DMS 273 (cell line): ENCODE measurements around the gene SH3GLB2.
"Not testable (repeated sequence)": the region's sequence is repeated elsewhere in the genome, so short reads cannot be mapped to it uniquely, and the experiment has no call there.

ENCODE experiments used
- DNase-seq: peaks from one replicate; lab custom pipeline; 2025; ENCODE audit not compliant: unreplicated experiment; lab: John Stamatoyannopoulos, UW

Gene SH3GLB2

GRCh38 chr9:129022037-129022436 lies 6.1 kb downstream of the SH3GLB2 start:
- DNase-seq: no peak

GRCh38 chr9:129021091-129021490 lies 7.0 kb downstream of the SH3GLB2 start:
- DNase-seq: no peak

- DNase-seq: no peak
These were observed 13.5 kb downstream of the SH3GLB2 start for GRCh38 chr9:129014608-129015007.

- DNase-seq: no peak
These were observed 14.0 kb downstream of the SH3GLB2 start for GRCh38 chr9:129014124-129014523.

DNA sequence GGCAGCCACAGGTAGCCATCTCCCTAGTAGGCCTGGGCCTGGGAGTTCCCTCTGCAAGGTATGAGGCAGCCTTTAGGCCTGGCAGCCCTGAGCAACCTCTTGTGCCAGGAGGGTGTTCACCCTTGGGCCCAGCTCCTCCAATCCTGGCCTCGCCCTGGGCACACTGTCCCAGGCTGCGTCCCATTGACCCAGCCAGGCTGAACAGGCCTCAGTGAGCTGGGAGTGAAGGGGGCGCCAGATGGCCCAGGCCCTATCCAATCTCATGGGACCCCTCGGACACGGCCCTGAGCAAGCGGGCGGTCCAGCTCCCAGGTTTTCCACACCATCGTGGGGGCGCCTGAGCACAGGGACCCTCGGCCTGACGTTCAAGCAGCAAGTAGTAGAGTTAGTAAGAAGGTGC lies 14.5 kb downstream of the SH3GLB2 start:
- DNase-seq: no peak

- no peak for DNase-seq
These were observed 15.2 kb downstream of the SH3GLB2 start for GRCh38 chr9:129012893-129013448.

- DNase-seq: no peak
These were observed 15.8 kb downstream of the SH3GLB2 start for GRCh38 chr9:129012343-129012742.

DNA sequence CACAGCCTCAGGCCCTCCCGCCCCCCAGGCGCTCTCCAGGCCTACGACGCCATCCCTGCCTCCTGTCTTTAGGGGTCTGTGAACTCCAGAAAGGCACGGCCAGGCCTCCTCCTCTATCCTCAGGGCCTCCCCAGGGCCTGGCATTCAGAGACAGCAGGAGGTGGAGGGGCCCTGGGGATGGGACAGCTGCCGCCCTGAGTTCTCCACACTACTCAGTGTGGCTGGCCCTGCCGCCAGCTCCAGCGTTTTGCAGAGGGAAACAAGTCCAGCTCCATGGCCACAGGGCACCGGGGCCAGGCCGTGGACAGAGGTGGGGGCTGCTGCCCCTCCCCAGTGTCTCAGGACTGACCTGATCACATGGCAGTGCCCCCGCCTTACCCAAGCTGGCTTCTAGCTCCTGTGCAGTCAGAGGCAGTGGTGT lies 16.4 kb downstream of the SH3GLB2 start:
- peak; percentile 65 for DNase-seq

DNA sequence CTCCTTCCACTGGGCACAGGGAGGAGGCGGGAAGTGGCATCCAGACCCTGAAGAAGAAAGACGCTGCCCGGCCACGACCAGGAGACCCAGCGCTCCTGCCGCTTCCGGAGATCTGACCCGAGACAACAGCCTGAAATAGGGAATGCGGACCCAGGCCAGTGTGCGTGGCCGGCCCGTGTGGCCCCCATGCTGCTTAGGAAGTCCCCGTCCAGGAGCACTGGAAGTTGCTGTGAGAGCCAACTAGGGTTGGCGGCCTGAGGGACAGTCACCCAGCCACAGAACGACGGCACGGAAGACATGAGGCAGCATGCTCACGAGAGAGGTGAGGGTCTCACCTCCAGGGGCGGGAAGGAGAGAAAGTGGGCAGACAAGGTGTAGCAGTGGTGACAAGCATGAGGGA lies 17.0 kb downstream of the SH3GLB2 start:
- no peak for DNase-seq

GRCh38 chr9:129010267-129010975 lies 17.7 kb downstream of the SH3GLB2 start:
- no peak for DNase-seq

DNA sequence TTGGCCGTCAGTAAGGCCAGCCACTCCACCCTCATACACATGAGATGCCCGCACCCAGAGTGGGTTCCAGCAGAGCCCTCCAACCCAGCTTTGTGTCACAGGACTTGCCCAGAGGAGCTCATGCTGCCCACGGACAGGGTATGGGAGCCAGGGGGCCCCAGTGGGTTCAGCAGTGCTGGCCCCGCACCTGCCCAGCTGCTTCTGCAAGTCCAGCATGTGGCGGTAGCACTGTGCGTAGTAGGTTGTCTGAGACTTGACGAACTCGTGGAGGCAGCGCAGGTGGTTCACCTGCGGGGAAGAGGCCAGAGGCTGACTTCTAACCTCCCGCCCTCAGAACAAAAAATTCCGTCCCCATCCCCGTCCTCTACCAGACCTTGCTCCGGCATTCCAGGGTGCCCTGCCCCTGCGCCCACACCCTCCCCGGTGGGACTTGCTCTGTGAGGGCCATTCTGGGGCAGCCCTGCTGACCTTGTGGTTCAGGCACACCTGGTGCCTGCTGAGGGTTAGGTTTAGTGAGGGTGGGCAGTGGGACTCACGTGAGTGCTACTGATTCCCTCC lies 18.5 kb downstream of the SH3GLB2 start:
- DNase-seq: no peak

GRCh38 chr9:129008986-129009583 lies 19.0 kb downstream of the SH3GLB2 start:
- DNase-seq: no peak

GRCh38 chr9:129008469-129008965 lies 19.6 kb downstream of the SH3GLB2 start:
- no peak for DNase-seq

GRCh38 chr9:129007766-129008468 lies 20.2 kb downstream of the SH3GLB2 start:
- no peak for DNase-seq

GRCh38 chr9:129007035-129007765 lies 20.9 kb downstream of the SH3GLB2 start:
- peak; percentile 45 for DNase-seq

- peak; percentile 91 for DNase-seq
These were observed 21.6 kb downstream of the SH3GLB2 start for GRCh38 chr9:129006328-129007034.

DNA sequence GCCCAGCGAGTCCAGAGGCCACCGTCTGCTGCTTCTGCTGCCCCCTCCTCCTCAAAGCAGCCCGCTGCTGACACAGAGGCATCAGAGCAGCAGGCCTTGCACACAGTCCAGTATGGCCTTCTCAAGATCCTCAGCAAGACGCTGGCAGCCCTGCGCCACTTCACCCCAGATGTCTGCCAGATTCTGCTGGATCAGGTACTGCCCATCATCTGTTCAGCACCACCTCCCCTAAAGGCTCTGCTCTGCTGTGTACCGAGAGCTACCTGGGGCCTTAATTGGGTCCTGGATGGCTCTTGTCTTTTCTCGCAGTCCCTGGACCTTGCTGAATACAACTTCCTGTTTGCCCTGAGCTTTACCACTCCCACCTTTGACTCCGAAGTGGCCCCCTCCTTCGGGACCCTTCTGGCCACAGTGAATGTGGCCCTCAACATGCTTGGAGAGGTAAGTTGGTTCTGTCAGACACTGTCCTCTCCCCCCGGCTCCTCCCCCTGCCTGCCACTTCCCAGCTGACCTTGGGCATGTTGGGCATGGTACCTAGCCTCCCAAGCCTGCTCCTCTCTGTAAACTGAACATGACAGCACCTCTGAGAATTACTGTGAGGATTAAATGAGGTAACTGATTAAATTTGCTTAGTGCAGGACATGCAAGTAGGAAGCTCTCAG lies 22.7 kb downstream of the SH3GLB2 start:
- DNase-seq: no peak

DNA sequence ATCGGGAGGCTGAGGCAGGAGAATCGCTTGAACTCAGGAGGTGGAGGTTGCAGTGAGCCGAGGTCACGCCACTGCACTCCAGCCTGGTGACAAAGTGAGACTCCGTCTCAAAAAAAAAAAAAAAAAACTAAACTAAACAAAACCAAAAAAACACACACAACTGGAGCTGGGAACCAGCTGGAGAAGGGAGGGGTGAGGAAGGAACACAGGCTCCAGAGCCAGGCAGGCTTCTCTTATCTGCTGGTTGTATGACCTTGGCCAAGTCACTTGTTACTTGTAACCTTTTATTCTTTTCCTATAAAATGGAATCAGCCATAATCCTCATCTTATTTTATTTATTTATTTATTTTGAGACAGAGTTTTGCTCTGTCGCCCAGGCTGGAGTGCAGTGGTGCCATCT lies 24.0 kb downstream of the SH3GLB2 start:
- not testable (repeated sequence) for DNase-seq

- DNase-seq: no peak
These were observed 25.1 kb downstream of the SH3GLB2 start for GRCh38 chr9:129002992-129003391.
